Chondrocyte (in vitro differentiated cells): ENCODE measurements around the gene SAMSN1. TPM values are rescaled to one million over a fixed set of nuclear protein-coding genes. Genes with fewer than 3 reads are reported as not detected.

Experiments
- DNase-seq: peaks from one replicate; pipeline ENCODE4 v3.0.0; 2021; ENCODE audit warnings: mixed read lengths, low spot score
- H3K27ac Mint-ChIP-seq: one replicate; pipeline ENCODE4 v1.8.0; 2021; ENCODE audit warnings: mild to moderate bottlenecking, moderate library complexity, mixed read lengths; ENCODE audit not compliant: unreplicated experiment
- H3K27me3 Mint-ChIP-seq: 2 replicates; pipeline ENCODE4 v1.8.0; 2021; ENCODE audit warnings: low read depth, mixed read lengths
- H3K36me3 Mint-ChIP-seq: 2 replicates; pipeline ENCODE4 v1.8.0; 2021; ENCODE audit warnings: low read depth, mixed read lengths
- H3K4me1 Mint-ChIP-seq: 2 replicates; pipeline ENCODE4 v1.8.0; 2021; ENCODE audit warnings: low read depth, mild to moderate bottlenecking, mixed read lengths
- H3K4me3 Mint-ChIP-seq: one replicate; pipeline ENCODE4 v1.8.0; 2021; ENCODE audit warnings: mild to moderate bottlenecking, moderate library complexity, mixed read lengths; ENCODE audit not compliant: unreplicated experiment
- H3K9me3 Mint-ChIP-seq: 2 replicates; pipeline ENCODE4 v1.8.0; 2021; ENCODE audit warnings: low read depth, mixed read lengths
- CTCF ChIP-seq: fragments of 200-600 bp; sonication (generic); IDR thresholded peaks from 2 replicates; pipeline ENCODE4 v1.5.0; 2021; ENCODE audit warnings: antibody characterized with exemption, mild to moderate bottlenecking, moderate library complexity
- total RNA-seq: library from RNA; stranded (reverse); gene quantifications from 3 replicates; pipeline ENCODE4 v1.2.1, GENCODE V29; 2021

Gene SAMSN1
- total RNA-seq, 1 donor from 2014 or later = not detected

DNA sequence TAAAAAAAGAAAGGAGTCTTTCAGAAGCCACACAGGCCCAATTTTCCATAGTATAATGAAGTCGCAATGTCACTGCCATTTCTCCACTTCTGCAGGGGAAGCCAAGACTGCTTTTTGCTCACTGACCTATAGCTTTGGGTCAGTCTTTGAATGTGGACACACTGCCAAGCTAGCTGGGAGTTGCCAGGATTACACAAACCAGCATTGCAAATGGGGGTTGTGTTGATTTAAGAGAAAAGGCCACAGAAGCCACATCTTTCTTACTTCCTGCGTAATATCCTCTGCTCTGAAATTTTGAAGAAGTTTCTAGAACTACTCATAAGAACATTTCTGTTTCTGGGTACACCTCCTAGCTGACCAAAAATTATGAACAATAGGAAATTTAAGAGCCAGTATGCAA lies 45.8 kb upstream of the SAMSN1 start:
- peaks cover 6% of the 10 kb centered on the region for H3K9me3 Mint-ChIP-seq
- H3K27ac Mint-ChIP-seq = no peak overlapping the region

DNA sequence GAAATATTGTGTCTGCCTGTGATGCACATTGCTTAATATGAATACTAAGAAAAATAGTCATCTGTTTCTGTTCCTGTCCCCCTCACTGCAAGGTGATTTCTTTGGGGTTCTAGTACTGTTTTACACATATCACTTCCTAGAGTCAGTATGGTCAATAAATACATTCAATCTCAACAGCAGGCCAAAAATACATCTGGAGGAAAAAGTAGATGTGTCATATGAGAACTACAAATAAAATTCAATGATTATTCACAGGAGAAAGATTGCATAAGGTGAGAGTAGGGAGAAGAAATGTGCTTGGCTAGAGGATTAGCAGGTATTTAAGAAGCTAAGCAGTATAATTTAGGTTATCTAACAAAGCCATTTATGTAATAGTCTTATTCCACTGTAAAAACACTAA lies 45.3 kb upstream of the SAMSN1 start:
- TF ChIP-seq CTCF = no peak
- Mint-ChIP-seq H3K36me3 (no peaks in the 10 kb centered on the region), H3K27me3 (no peaks in the 10 kb centered on the region), H3K9me3 (peaks cover 6% of the 10 kb centered on the region), H3K4me3 (no peak overlapping the region), H3K4me1 (no peaks in the 10 kb centered on the region), H3K27ac (no peak overlapping the region)
- DNase-seq = no peak

More for the DNA sequence above, 45.8 kb upstream of the SAMSN1 start:
- H3K36me3 Mint-ChIP-seq = no peaks in the 10 kb centered on the region
- no peak for DNase-seq
- no peak overlapping the region for H3K4me3 Mint-ChIP-seq
- H3K27me3 Mint-ChIP-seq = no peaks in the 10 kb centered on the region
- H3K4me1 Mint-ChIP-seq = no peaks in the 10 kb centered on the region
- TF ChIP-seq CTCF = no peak

DNA sequence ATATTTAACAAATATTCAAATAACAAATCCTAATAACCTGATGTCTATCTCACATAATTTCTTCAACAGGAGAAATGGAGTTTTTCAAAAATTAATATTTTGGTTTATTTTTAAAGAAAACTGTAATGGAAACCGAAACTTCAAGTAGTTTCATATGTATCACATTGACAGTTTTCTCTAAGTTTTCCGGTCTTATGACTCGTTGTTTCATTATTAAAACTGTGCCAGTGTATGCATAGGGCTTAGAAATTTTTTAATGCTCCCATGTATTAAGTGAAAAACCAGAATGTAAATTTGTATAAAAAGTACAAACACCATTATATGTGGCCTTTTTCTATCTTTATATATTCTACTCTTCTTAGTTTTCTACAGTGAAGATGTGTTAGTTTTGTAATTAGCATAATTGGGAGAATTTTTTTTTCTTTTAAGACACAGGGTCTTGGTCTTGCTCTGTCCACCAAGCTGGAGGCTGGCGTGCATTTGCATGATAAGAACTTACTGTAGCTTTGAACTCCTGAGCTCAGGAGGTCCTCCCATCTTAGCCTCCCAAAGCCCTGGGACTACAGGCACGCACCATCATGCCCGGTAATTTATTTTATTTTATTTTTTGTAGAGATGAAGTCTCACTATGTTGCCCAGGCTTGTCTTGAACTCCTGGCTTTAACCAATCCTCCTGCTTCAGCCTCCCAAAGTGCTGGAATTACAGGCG lies 43.9 kb upstream of the SAMSN1 start:
- no peak overlapping the region for H3K4me3 Mint-ChIP-seq
- H3K4me1 Mint-ChIP-seq = no peaks in the 10 kb centered on the region
- H3K9me3 Mint-ChIP-seq = peaks cover 6% of the 10 kb centered on the region
- H3K27me3 Mint-ChIP-seq = no peaks in the 10 kb centered on the region
- TF ChIP-seq CTCF = no peak
- DNase-seq = no peak
- H3K36me3 Mint-ChIP-seq = no peaks in the 10 kb centered on the region
- no peak overlapping the region for H3K27ac Mint-ChIP-seq

DNA sequence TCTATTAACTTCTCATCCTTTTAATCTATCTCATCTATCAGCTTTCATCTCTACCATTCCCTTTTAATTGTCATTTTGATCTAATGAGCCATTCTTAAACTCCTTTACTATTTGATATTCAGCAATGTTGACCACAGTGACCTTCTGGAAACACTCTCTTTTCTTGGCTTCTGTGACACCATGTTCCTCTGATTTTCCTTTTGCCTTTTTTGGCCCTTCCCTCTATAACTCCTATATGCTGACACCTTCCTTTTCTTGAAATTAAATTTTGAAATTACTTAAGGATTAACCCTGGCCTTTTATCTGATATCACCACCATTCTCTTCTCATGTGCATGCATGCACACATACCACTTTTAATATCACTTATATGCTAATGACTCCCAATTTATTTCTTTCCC lies 41.2 kb upstream of the SAMSN1 start:
- Mint-ChIP-seq H3K27ac (no peak overlapping the region), H3K36me3 (no peaks in the 10 kb centered on the region), H3K4me1 (no peaks in the 10 kb centered on the region), H3K27me3 (no peaks in the 10 kb centered on the region), H3K9me3 (peaks cover 3% of the 10 kb centered on the region), H3K4me3 (no peak overlapping the region)
- DNase-seq = no peak
- no peak for TF ChIP-seq CTCF

- DNase-seq = no peak
- peaks cover 3% of the 10 kb centered on the region for H3K9me3 Mint-ChIP-seq
- H3K27me3 Mint-ChIP-seq = no peaks in the 10 kb centered on the region
- no peak overlapping the region for H3K4me3 Mint-ChIP-seq
- H3K27ac Mint-ChIP-seq = no peak overlapping the region
- TF ChIP-seq CTCF = no peak
- no peaks in the 10 kb centered on the region for H3K36me3 Mint-ChIP-seq
- H3K4me1 Mint-ChIP-seq = no peaks in the 10 kb centered on the region
Measured at GRCh38 chr21:14585122-14585521, 39.0 kb upstream of the SAMSN1 start.
